ENCODE results near the gene HENMT1.
"Not testable (repeated sequence)": the region's sequence is repeated elsewhere in the genome, so short reads cannot be mapped to it uniquely, and the experiment has no call there.

HENMT1 gene

GRCh38 chr1:108663074-108663473, 2.2 kb upstream of the HENMT1 start:
- peaks cover 30% of the 10 kb centered on the region for H3K4me1 Mint-ChIP-seq (ENCODE audit: low read depth)
- no peaks in the 10 kb centered on the region for H3K27me3 Mint-ChIP-seq (ENCODE audit: low read depth)
- no peak for DNase-seq (ENCODE audit: low spot score)
- peak overlapping the region; percentile 26 for H3K27ac Mint-ChIP-seq
- no peak overlapping the region for H3K4me3 Mint-ChIP-seq
- H3K36me3 Mint-ChIP-seq (ENCODE audit: low read depth): peaks cover 3% of the 10 kb centered on the region
- H3K9me3 Mint-ChIP-seq: no peaks in the 10 kb centered on the region

GRCh38 chr1:108657356-108658080, 3.4 kb downstream of the HENMT1 start:
- no peak overlapping the region for H3K4me3 Mint-ChIP-seq
- peaks cover 5% of the 10 kb centered on the region for H3K9me3 Mint-ChIP-seq
- peak overlapping the region; percentile 35 for H3K27ac Mint-ChIP-seq
- DNase-seq (ENCODE audit: low spot score): no peak
- peaks cover 34% of the 10 kb centered on the region for H3K36me3 Mint-ChIP-seq (ENCODE audit: low read depth)
- H3K4me1 Mint-ChIP-seq (ENCODE audit: low read depth): peaks cover 43% of the 10 kb centered on the region
- H3K27me3 Mint-ChIP-seq (ENCODE audit: low read depth): no peaks in the 10 kb centered on the region

GRCh38 chr1:108653431-108654105, 7.3 kb downstream of the HENMT1 start:
- H3K27ac Mint-ChIP-seq: no peak overlapping the region
- no peak overlapping the region for H3K4me3 Mint-ChIP-seq
- no peaks in the 10 kb centered on the region for H3K27me3 Mint-ChIP-seq (ENCODE audit: low read depth)
- H3K36me3 Mint-ChIP-seq (ENCODE audit: low read depth): peaks cover 59% of the 10 kb centered on the region
- peaks cover 5% of the 10 kb centered on the region for H3K9me3 Mint-ChIP-seq
- H3K4me1 Mint-ChIP-seq (ENCODE audit: low read depth): peaks cover 23% of the 10 kb centered on the region
- DNase-seq (ENCODE audit: low spot score): no peak

GRCh38 chr1:108646648-108647269, 14.1 kb downstream of the HENMT1 start:
- H3K4me3 Mint-ChIP-seq: peak overlapping the region; percentile 78
- H3K27me3 Mint-ChIP-seq (ENCODE audit: low read depth): no peaks in the 10 kb centered on the region
- H3K4me1 Mint-ChIP-seq (ENCODE audit: low read depth): peaks cover 55% of the 10 kb centered on the region
- peak; percentile 56 for DNase-seq (ENCODE audit: low spot score)
- peak overlapping the region; percentile 99 for H3K27ac Mint-ChIP-seq
- peaks cover 46% of the 10 kb centered on the region for H3K36me3 Mint-ChIP-seq (ENCODE audit: low read depth)
- H3K9me3 Mint-ChIP-seq: peaks cover 5% of the 10 kb centered on the region

- Mint-ChIP-seq H3K4me1 (ENCODE audit: low read depth) (peaks cover 58% of the 10 kb centered on the region), H3K27ac (peak overlapping the region; percentile 99), H3K36me3 (ENCODE audit: low read depth) (peaks cover 43% of the 10 kb centered on the region)
Observed at GRCh38 chr1:108646265-108646647, 14.6 kb downstream of the HENMT1 start.

GRCh38 chr1:108645564-108646184, 15.2 kb downstream of the HENMT1 start:
- H3K4me1 Mint-ChIP-seq (ENCODE audit: low read depth): peaks cover 58% of the 10 kb centered on the region
- H3K27ac Mint-ChIP-seq: peak overlapping the region; percentile 99
- peaks cover 5% of the 10 kb centered on the region for H3K9me3 Mint-ChIP-seq
- peaks cover 39% of the 10 kb centered on the region for H3K36me3 Mint-ChIP-seq (ENCODE audit: low read depth)
- H3K27me3 Mint-ChIP-seq (ENCODE audit: low read depth): no peaks in the 10 kb centered on the region
- peak overlapping the region; percentile 78 for H3K4me3 Mint-ChIP-seq
- DNase-seq (ENCODE audit: low spot score): no peak

More at GRCh38 chr1:108646265-108646647, 14.6 kb downstream of the HENMT1 start:
- DNase-seq (ENCODE audit: low spot score): no peak
- Mint-ChIP-seq H3K4me3 (peak overlapping the region; percentile 78), H3K27me3 (ENCODE audit: low read depth) (no peaks in the 10 kb centered on the region), H3K9me3 (peaks cover 5% of the 10 kb centered on the region)

GRCh38 chr1:108644984-108645383, 15.9 kb downstream of the HENMT1 start:
- DNase-seq (ENCODE audit: low spot score): peak; percentile 37

GRCh38 chr1:108643492-108644335, 17.2 kb downstream of the HENMT1 start:
- no peaks in the 10 kb centered on the region for H3K27me3 Mint-ChIP-seq (ENCODE audit: low read depth)
- H3K4me3 Mint-ChIP-seq: peak overlapping the region; percentile 31
- peaks cover 41% of the 10 kb centered on the region for H3K36me3 Mint-ChIP-seq (ENCODE audit: low read depth)
- peaks cover 15% of the 10 kb centered on the region for H3K9me3 Mint-ChIP-seq
- peak overlapping the region; percentile 87 for H3K27ac Mint-ChIP-seq
- peak; percentile 44 for DNase-seq (ENCODE audit: low spot score)
- peaks cover 67% of the 10 kb centered on the region for H3K4me1 Mint-ChIP-seq (ENCODE audit: low read depth)

More at GRCh38 chr1:108644984-108645383, 15.9 kb downstream of the HENMT1 start:
- Mint-ChIP-seq H3K36me3 (ENCODE audit: low read depth) (peaks cover 41% of the 10 kb centered on the region), H3K9me3 (peaks cover 11% of the 10 kb centered on the region), H3K27ac (peak overlapping the region; percentile 99), H3K4me3 (peak overlapping the region; percentile 78), H3K27me3 (ENCODE audit: low read depth) (no peaks in the 10 kb centered on the region), H3K4me1 (ENCODE audit: low read depth) (peaks cover 64% of the 10 kb centered on the region)

GRCh38 chr1:108640863-108641262, 20.0 kb downstream of the HENMT1 start:
- not testable (repeated sequence) for H3K4me3 Mint-ChIP-seq; H3K27me3 Mint-ChIP-seq (ENCODE audit: low read depth); H3K27ac Mint-ChIP-seq; H3K9me3 Mint-ChIP-seq; DNase-seq (ENCODE audit: low spot score)
- peaks cover 44% of the 10 kb centered on the region for H3K4me1 Mint-ChIP-seq (ENCODE audit: low read depth)
- H3K36me3 Mint-ChIP-seq (ENCODE audit: low read depth): peaks cover 19% of the 10 kb centered on the region

- DNase-seq (ENCODE audit: low spot score): peak; percentile 51
- no peaks in the 10 kb centered on the region for H3K27me3 Mint-ChIP-seq (ENCODE audit: low read depth)
- peaks cover 10% of the 10 kb centered on the region for H3K9me3 Mint-ChIP-seq
- peaks cover 35% of the 10 kb centered on the region for H3K4me1 Mint-ChIP-seq (ENCODE audit: low read depth)
- H3K27ac Mint-ChIP-seq: peak overlapping the region; percentile 69
- H3K4me3 Mint-ChIP-seq: peak overlapping the region; percentile 5
- H3K36me3 Mint-ChIP-seq (ENCODE audit: low read depth): peaks cover 25% of the 10 kb centered on the region
Observed at GRCh38 chr1:108639899-108640560, 20.9 kb downstream of the HENMT1 start.

GRCh38 chr1:108636876-108637275, 24.0 kb downstream of the HENMT1 start:
- peaks cover 35% of the 10 kb centered on the region for H3K36me3 Mint-ChIP-seq (ENCODE audit: low read depth)
- H3K4me1 Mint-ChIP-seq (ENCODE audit: low read depth): peaks cover 12% of the 10 kb centered on the region
- H3K27ac Mint-ChIP-seq: no peak overlapping the region
- H3K9me3 Mint-ChIP-seq: peaks cover 10% of the 10 kb centered on the region
- no peak for DNase-seq (ENCODE audit: low spot score)
- H3K4me3 Mint-ChIP-seq: no peak overlapping the region
- H3K27me3 Mint-ChIP-seq (ENCODE audit: low read depth): no peaks in the 10 kb centered on the region

- Mint-ChIP-seq H3K4me1 (ENCODE audit: low read depth) (no peaks in the 10 kb centered on the region), H3K4me3 (no peak overlapping the region), H3K36me3 (ENCODE audit: low read depth) (peaks cover 36% of the 10 kb centered on the region), H3K27me3 (ENCODE audit: low read depth) (no peaks in the 10 kb centered on the region), H3K9me3 (no peaks in the 10 kb centered on the region), H3K27ac (no peak overlapping the region)
- no peak for DNase-seq (ENCODE audit: low spot score)
Observed at GRCh38 chr1:108634521-108634920, 26.4 kb downstream of the HENMT1 start.

GRCh38 chr1:108628665-108629064, 32.2 kb downstream of the HENMT1 start:
- no peaks in the 10 kb centered on the region for H3K9me3 Mint-ChIP-seq
- H3K36me3 Mint-ChIP-seq (ENCODE audit: low read depth): peaks cover 26% of the 10 kb centered on the region
- no peak for DNase-seq (ENCODE audit: low spot score)
- H3K27ac Mint-ChIP-seq: no peak overlapping the region
- H3K27me3 Mint-ChIP-seq (ENCODE audit: low read depth): no peaks in the 10 kb centered on the region
- H3K4me3 Mint-ChIP-seq: no peak overlapping the region
- no peaks in the 10 kb centered on the region for H3K4me1 Mint-ChIP-seq (ENCODE audit: low read depth)
